ENCODE data around the gene LASP1.

GRCh38 chr17:38881600-38882191 lies 11.8 kb downstream of the LASP1 start:
- TF ChIP-seq EZH2phosphoT487 (IDR thresholded peaks at IDR 0.05; ENCODE audit: borderline replicate concordance, low read length) (no peak), CTCF (conservative IDR thresholded peaks at IDR 0.05; ENCODE audit: low read depth, low read length) (no peak), EZH2 (IDR thresholded peaks at IDR 0.05; ENCODE audit: low read length, unreplicated experiment) (no peak)
